ENCODE data around the gene FOXL2.

- TF ChIP-seq POLR2A (IDR thresholded peaks at IDR 0.05) (no peak), CTCF (IDR thresholded peaks at IDR 0.05 in 4 of 5, conservative IDR thresholded peaks at IDR 0.05 in 1 of 5) (no peak)
These were observed 1.5 kb upstream of the FOXL2 start for GRCh38 chr3:138948371-138949001.

Measured in gastrocnemius medialis (tissue), 4 donors.